ENCODE results near the gene CYP2D6. TPM values are rescaled to one million over a fixed set of nuclear protein-coding genes. Genes with fewer than 3 reads are reported as not detected.
"Not testable (repeated sequence)": the region's sequence is repeated elsewhere in the genome, so short reads cannot be mapped to it uniquely, and the experiment has no call there.

CYP2D6 gene
- total and polyA plus RNA-seq, 2 of the 8 experiments (the other 6 are each of a cell fraction or from before 2014, with no cell fraction given) = 0.93 to 1.7 TPM

GRCh38 chr22:42141307-42142057 lies 10.9 kb upstream of the CYP2D6 start:
- H2BK20ac ChIP-seq (ENCODE audit: low read length); FAIRE-seq; H3K4me2 ChIP-seq (ENCODE audit: insufficient read depth in 1 of 2, low read depth in 2 of 2, low read length in 2 of 2): not testable (repeated sequence)

GRCh38 chr22:42140153-42140552 lies 9.5 kb upstream of the CYP2D6 start:
- H3K4me2 ChIP-seq (ENCODE audit: insufficient read depth in 1 of 2, low read depth in 2 of 2, low read length in 2 of 2); H4K20me1 ChIP-seq (replicated peaks in 1 of 2; ENCODE audit: control insufficient read depth in 1 of 2, insufficient read depth in 2 of 2, low read length in 2 of 2); POLR2A ChIA-PET (ENCODE audit: partially characterized antibody); H2BK120ac ChIP-seq (replicated peaks; ENCODE audit: low read depth, low read length); H2BK20ac ChIP-seq (ENCODE audit: low read length); H3K9ac ChIP-seq (replicated peaks in 1 of 4; ENCODE audit: extremely low read depth in 1 of 4, low read depth in 3 of 4, low read length in 3 of 4); H4K5ac ChIP-seq (ENCODE audit: insufficient read length, low read depth, low read length); H3K4me3 ChIP-seq (ENCODE audit: extremely low read depth in 1 of 4, insufficient read depth in 2 of 4, low read depth in 3 of 4, low read length in 4 of 4); H2BK5ac ChIP-seq (ENCODE audit: low read depth, low read length); H2BK15ac ChIP-seq (ENCODE audit: low read length); H2BK12ac ChIP-seq (ENCODE audit: low read depth, low read length); FAIRE-seq; H3K23ac ChIP-seq (ENCODE audit: insufficient read length); H3K23me2 ChIP-seq (ENCODE audit: low read depth, low read length); H3K14ac ChIP-seq (ENCODE audit: insufficient read length); DNase-seq (ENCODE audit: low read depth in 1 of 2, low spot score in 2 of 2); CTCF ChIA-PET (ENCODE audit: partially characterized antibody); H3K4me1 ChIP-seq (replicated peaks in 1 of 4; ENCODE audit: control insufficient read depth in 3 of 4, insufficient read depth in 4 of 4, low read length in 3 of 4); H3K27me3 ChIP-seq (replicated peaks in 1 of 4; ENCODE audit: control insufficient read depth in 3 of 4, extremely low read depth in 1 of 4, insufficient read depth in 3 of 4, low read length in 3 of 4); H3K9me3 ChIP-seq (ENCODE audit: insufficient read depth in 2 of 2, low read depth in 1 of 2, low read length in 1 of 2); H4K91ac ChIP-seq (replicated peaks; ENCODE audit: insufficient read length, low read length); H3K36me3 ChIP-seq (ENCODE audit: control insufficient read depth in 2 of 4, insufficient read depth in 4 of 4, low read length in 3 of 4); H3K79me1 ChIP-seq (ENCODE audit: low read depth, low read length); H4K8ac ChIP-seq (ENCODE audit: extremely low read depth, insufficient read depth, low read length); H3K27ac ChIP-seq (ENCODE audit: low read depth, low read length); H3K56ac ChIP-seq (replicated peaks; ENCODE audit: insufficient read length, low read depth, low read length); H3K4ac ChIP-seq (replicated peaks; ENCODE audit: insufficient read length, low read depth, low read length); H2AFZ ChIP-seq (ENCODE audit: low read length); H3K79me2 ChIP-seq (ENCODE audit: control insufficient read depth in 1 of 2, insufficient read depth in 2 of 2, low read length in 2 of 2); H2AK5ac ChIP-seq (ENCODE audit: low read depth, low read length); H3K18ac ChIP-seq (ENCODE audit: extremely low read depth, low read length): not testable (repeated sequence)
- WGBS, 2 experiments (ENCODE audit: extremely low coverage in 1 of 2, insufficient coverage in 1 of 2, insufficient read length in 1 of 2, insufficient replicate concordance in 2 of 2, low coverage in 1 of 2, low lambda C conversion rate in 2 of 2, missing lambda C conversion rate in 1 of 2) = 97% methylated on average over 8 of the region's 17 CpGs; no CpG with 5 or more reads in 1 of the 2 experiments

More at GRCh38 chr22:42141307-42142057, 10.9 kb upstream of the CYP2D6 start:
- H3K56ac ChIP-seq (replicated peaks; ENCODE audit: insufficient read length, low read depth, low read length); H4K91ac ChIP-seq (replicated peaks; ENCODE audit: insufficient read length, low read length); H3K4ac ChIP-seq (replicated peaks; ENCODE audit: insufficient read length, low read depth, low read length); H4K5ac ChIP-seq (ENCODE audit: insufficient read length, low read depth, low read length); POLR2A ChIA-PET (ENCODE audit: partially characterized antibody); H3K79me2 ChIP-seq (ENCODE audit: control insufficient read depth in 1 of 2, insufficient read depth in 2 of 2, low read length in 2 of 2); H3K4me3 ChIP-seq (ENCODE audit: extremely low read depth in 1 of 4, insufficient read depth in 2 of 4, low read depth in 3 of 4, low read length in 4 of 4); H4K20me1 ChIP-seq (replicated peaks in 1 of 2; ENCODE audit: control insufficient read depth in 1 of 2, insufficient read depth in 2 of 2, low read length in 2 of 2); H2AFZ ChIP-seq (ENCODE audit: low read length); H3K9me3 ChIP-seq (ENCODE audit: insufficient read depth in 2 of 2, low read depth in 1 of 2, low read length in 1 of 2); DNase-seq (ENCODE audit: low read depth in 1 of 2, low spot score in 2 of 2); H3K36me3 ChIP-seq (ENCODE audit: control insufficient read depth in 2 of 4, insufficient read depth in 4 of 4, low read length in 3 of 4); H3K23me2 ChIP-seq (ENCODE audit: low read depth, low read length); H2BK12ac ChIP-seq (ENCODE audit: low read depth, low read length); H3K27ac ChIP-seq (ENCODE audit: low read depth, low read length); H3K4me1 ChIP-seq (replicated peaks in 1 of 4; ENCODE audit: control insufficient read depth in 3 of 4, insufficient read depth in 4 of 4, low read length in 3 of 4); H3K27me3 ChIP-seq (replicated peaks in 1 of 4; ENCODE audit: control insufficient read depth in 3 of 4, extremely low read depth in 1 of 4, insufficient read depth in 3 of 4, low read length in 3 of 4); H3K23ac ChIP-seq (ENCODE audit: insufficient read length); H2AK5ac ChIP-seq (ENCODE audit: low read depth, low read length); H2BK5ac ChIP-seq (ENCODE audit: low read depth, low read length); CTCF ChIA-PET (ENCODE audit: partially characterized antibody); H2BK15ac ChIP-seq (ENCODE audit: low read length); H2BK120ac ChIP-seq (replicated peaks; ENCODE audit: low read depth, low read length); H3K9ac ChIP-seq (replicated peaks in 1 of 4; ENCODE audit: extremely low read depth in 1 of 4, low read depth in 3 of 4, low read length in 3 of 4); H3K14ac ChIP-seq (ENCODE audit: insufficient read length); H3K18ac ChIP-seq (ENCODE audit: extremely low read depth, low read length); H3K79me1 ChIP-seq (ENCODE audit: low read depth, low read length): not testable (repeated sequence)
- WGBS, 2 experiments (ENCODE audit: extremely low coverage in 1 of 2, insufficient coverage in 1 of 2, insufficient read length in 1 of 2, insufficient replicate concordance in 2 of 2, low coverage in 1 of 2, low lambda C conversion rate in 2 of 2, missing lambda C conversion rate in 1 of 2) = 88% methylated on average over 18 of the region's 24 CpGs; no CpG with 5 or more reads in 1 of the 2 experiments
- H4K8ac ChIP-seq (ENCODE audit: extremely low read depth, insufficient read depth, low read length) = peak overlapping the region; percentile 85; the same call in 1 of the 2 replicates

Measured in H1 (cell line).